Naive thymus-derived CD4-positive, alpha-beta T cell (primary cell): ENCODE measurements around the gene PIGT. TPM values are rescaled to one million over a fixed set of nuclear protein-coding genes. Genes with fewer than 3 reads are reported as not detected.

Experiments
- ATAC-seq: fragments of 150-1000 bp; cut with Tn5 transposase; 2 replicates; pipeline ENCODE4 v1.10.0; 2021; ENCODE audit warnings: mild to moderate bottlenecking, moderate library complexity
- CTCF ChIA-PET: fragments of 350-600 bp; sonication (Branson Sonifier 250); formaldehyde crosslinking; loops from one replicate; lab custom pipeline; 2021; ENCODE audit warnings: antibody characterized with exemption; lab: Charles Lee
- POLR2A ChIA-PET: fragments of 350-600 bp; sonication (Branson Sonifier 250); formaldehyde crosslinking; loops from one replicate; lab custom pipeline; 2021; ENCODE audit warnings: antibody characterized with exemption, inconsistent platforms; lab: Charles Lee
- DNase-seq, 9 donors: peaks; one replicate each; pipeline versions ENCODE4 v3.0.0 to v3.0.0-alpha.2; 2020 to 2022; ENCODE audit warnings: mixed read lengths in 1 of 9
- H3K27ac ChIP-seq: one replicate; pipeline ENCODE4 v1.7.0; 2013; ENCODE audit warnings: mild to moderate bottlenecking, low read depth, low read length, moderate library complexity
- H3K27me3 ChIP-seq, 2 donors: one replicate each; pipeline ENCODE4 v1.7.0; 2013; ENCODE audit warnings: low read length in 2 of 2, mild to moderate bottlenecking in 2 of 2, moderate library complexity in 2 of 2; ENCODE audit not compliant: control insufficient read depth in 2 of 2, insufficient read depth in 2 of 2
- H3K36me3 ChIP-seq, 3 experiments: 1 replicate in 2 of 3; 2 replicates in 1 of 3; pipeline ENCODE4 v1.7.0; 2013; ENCODE audit warnings: low read length in 3 of 3, mild to moderate bottlenecking in 3 of 3, moderate library complexity in 1 of 3; ENCODE audit not compliant: insufficient read depth in 3 of 3, control insufficient read depth in 2 of 3
- H3K4me1 ChIP-seq, 2 donors: one replicate each; pipeline ENCODE4 v1.7.0; 2013; ENCODE audit warnings: low read length in 2 of 2, mild to moderate bottlenecking in 2 of 2, moderate library complexity in 1 of 2; ENCODE audit not compliant: control insufficient read depth in 2 of 2, insufficient read depth in 2 of 2
- H3K4me3 ChIP-seq: 2 replicates; pipeline ENCODE4 v1.7.0; 2013; ENCODE audit warnings: mild to moderate bottlenecking, low read length
- H3K9me3 ChIP-seq, 3 experiments: 1 replicate in 2 of 3; 2 replicates in 1 of 3; pipeline ENCODE4 v1.7.0; 2013; ENCODE audit warnings: low read length in 3 of 3; ENCODE audit not compliant: control insufficient read depth in 2 of 3
- H3K27ac Mint-ChIP-seq, 9 donors: one replicate each; pipeline ENCODE4 v1.8.0; 2020 to 2022; ENCODE audit warnings: mixed read lengths in 9 of 9, mild to moderate bottlenecking in 8 of 9, moderate library complexity in 5 of 9, inconsistent platforms in 2 of 9
- H3K27me3 Mint-ChIP-seq, 5 donors: one replicate each; pipeline ENCODE4 v1.8.0; 2021 to 2022; ENCODE audit warnings: mixed read lengths in 5 of 5, mild to moderate bottlenecking in 1 of 5
- H3K36me3 Mint-ChIP-seq, 5 donors: one replicate each; pipeline ENCODE4 v1.8.0; 2020 to 2022; ENCODE audit warnings: mixed read lengths in 5 of 5, mild to moderate bottlenecking in 3 of 5, inconsistent platforms in 1 of 5
- H3K4me1 Mint-ChIP-seq, 7 donors: one replicate each; pipeline ENCODE4 v1.8.0; 2020 to 2022; ENCODE audit warnings: mixed read lengths in 7 of 7, mild to moderate bottlenecking in 3 of 7, inconsistent platforms in 1 of 7
- H3K4me3 Mint-ChIP-seq, 10 donors: one replicate each; pipeline ENCODE4 v1.8.0; 2020 to 2022; ENCODE audit warnings: mild to moderate bottlenecking in 10 of 10, mixed read lengths in 10 of 10, moderate library complexity in 6 of 10, inconsistent platforms in 2 of 10
- H3K9me3 Mint-ChIP-seq, 11 donors: one replicate each; pipeline ENCODE4 v1.8.0; 2020 to 2022; ENCODE audit warnings: mixed read lengths in 11 of 11, mild to moderate bottlenecking in 4 of 11, inconsistent platforms in 1 of 11, moderate library complexity in 1 of 11
- intact Hi-C, 2 donors: fragments of 100-400 bp; cut with micrococcal nuclease; formaldehyde crosslinking; loops; one replicate each; pipeline ENCODE4 v1.15.1; 2023
- polyA plus RNA-seq, 2 donors: library from polyadenylated mRNA; unstranded; fragments of 300-500 nt; fragmentation: Illumina TruSeq; gene quantifications; one replicate each; pipeline ENCODE4 v1.2.3, GENCODE V29; 2021
- total RNA-seq, 6 experiments: library from RNA in 5 of 6; stranded (reverse) in 5 of 6; gene quantifications; 1 replicate in 5 of 6; 2 replicates in 1 of 6; pipeline ENCODE4 v1.2.3 and lab custom pipeline; 2021 to 2026

PIGT gene
- total and polyA plus RNA-seq, 7 experiments from 2014 or later = 78.7 to 140 (median 85.0) TPM

DNA sequence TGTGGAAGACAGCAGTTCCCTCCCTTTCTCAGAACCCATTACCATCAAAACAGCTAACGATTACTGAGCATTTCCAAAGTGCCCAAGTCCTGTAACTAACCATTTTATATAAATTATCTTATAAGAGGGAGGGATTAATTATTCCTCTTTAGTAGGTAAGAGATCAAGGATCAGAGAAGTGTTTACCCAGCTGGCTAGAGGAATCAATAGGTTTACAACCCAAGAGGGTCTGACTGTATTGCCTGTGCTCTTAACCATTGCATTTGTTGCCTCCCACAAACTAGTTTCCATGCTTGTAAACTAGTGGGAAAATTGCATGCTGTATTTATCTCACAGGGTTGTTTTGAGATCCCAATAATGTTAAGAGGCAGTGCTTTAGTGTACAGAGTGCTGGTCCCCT lies 11.5 kb upstream of the PIGT start:
- peaks cover 0 to 15% (median 0%) of the 10 kb centered on the region in 3 experiments for H3K9me3 ChIP-seq
- Mint-ChIP-seq H3K36me3 (peaks cover 7 to 19% (median 17%) of the 10 kb centered on the region in 5 donors), H3K27me3 (peaks cover 0 to 19% (median 0%) of the 10 kb centered on the region in 5 donors), H3K27ac (peak overlapping the region in 4 of 9 donors; percentile 25 to 92 (median 70)), H3K4me1 (peaks cover 5 to 27% (median 21%) of the 10 kb centered on the region in 7 donors), H3K4me3 (peak overlapping the region; percentile 71 to 92 (median 81)), H3K9me3 (peaks cover 5 to 26% (median 16%) of the 10 kb centered on the region in 11 donors)
- ChIA-PET POLR2A (interaction anchor here (0.8 to 4.8 kb wide), 5 partner anchors 9 to 41 kb away, joined by 3 to 49 read pairs (median 3); partner anchors contain the start of genes PIGT and SYS1), CTCF (interaction anchor here (1.1 to 1.7 kb wide), 3 partner anchors 30 to 42 kb away, joined by 3 to 9 read pairs (median 4); no protein-coding TSS in a partner anchor)
- DNase-seq = no peak
- intact Hi-C loops = no loop called here
- peaks cover 0 to 4% (median 3%) of the 10 kb centered on the region in 3 experiments for H3K36me3 ChIP-seq
- ATAC-seq = no peak
- H3K27me3 ChIP-seq = no peaks in the 10 kb centered on the region
- H3K4me1 ChIP-seq = peaks cover 0 to 7% of the 10 kb centered on the region in 2 donors
- no peak overlapping the region for H3K27ac ChIP-seq
- H3K4me3 ChIP-seq = no peak overlapping the region

- peak overlapping the region in 8 of 9 donors; percentile 25 to 90 (median 79) for H3K27ac Mint-ChIP-seq
- peaks cover 0 to 17% (median 10%) of the 10 kb centered on the region in 5 donors for H3K36me3 Mint-ChIP-seq
- peaks cover 0 to 17% (median 3%) of the 10 kb centered on the region in 3 experiments for H3K36me3 ChIP-seq
- H3K9me3 Mint-ChIP-seq = peaks cover 0 to 13% (median 7%) of the 10 kb centered on the region in 11 donors
- peaks cover 5 to 27% (median 21%) of the 10 kb centered on the region in 7 donors for H3K4me1 Mint-ChIP-seq
- peaks cover 0 to 8% (median 0%) of the 10 kb centered on the region in 3 experiments for H3K9me3 ChIP-seq
- ATAC-seq (no peak), DNase-seq (peak in 2 of 9 donors; percentile 37 to 47)
- H3K4me3 Mint-ChIP-seq = peak overlapping the region; percentile 77 to 92 (median 85)
- CTCF ChIA-PET = interaction anchor here (1.4 to 1.7 kb wide), 2 partner anchors 32 kb away, joined by 4 to 9 read pairs; no protein-coding TSS in a partner anchor
- H3K27me3 Mint-ChIP-seq = peaks cover 0 to 19% (median 0%) of the 10 kb centered on the region in 5 donors
- POLR2A ChIA-PET = interaction anchor here (0.6 to 4.8 kb wide), 4 partner anchors 10 to 43 kb away, joined by 3 to 49 read pairs (median 4); partner anchors contain the start of genes PIGT and SYS1
- H3K27me3 ChIP-seq = no peaks in the 10 kb centered on the region
- peaks cover 0 to 7% of the 10 kb centered on the region in 2 donors for H3K4me1 ChIP-seq
- peak overlapping the region; percentile 71 for H3K4me3 ChIP-seq
- intact Hi-C loops = loop anchor here (1.0 to 2.0 kb wide), 2 partner anchors 11 to 33 kb away; partner anchors contain the start of gene PIGT (in 2 of the 2)
- peak overlapping the region; percentile 74 for H3K27ac ChIP-seq
These were observed 10.2 kb upstream of the PIGT start for GRCh38 chr20:45405571-45406259.

DNA sequence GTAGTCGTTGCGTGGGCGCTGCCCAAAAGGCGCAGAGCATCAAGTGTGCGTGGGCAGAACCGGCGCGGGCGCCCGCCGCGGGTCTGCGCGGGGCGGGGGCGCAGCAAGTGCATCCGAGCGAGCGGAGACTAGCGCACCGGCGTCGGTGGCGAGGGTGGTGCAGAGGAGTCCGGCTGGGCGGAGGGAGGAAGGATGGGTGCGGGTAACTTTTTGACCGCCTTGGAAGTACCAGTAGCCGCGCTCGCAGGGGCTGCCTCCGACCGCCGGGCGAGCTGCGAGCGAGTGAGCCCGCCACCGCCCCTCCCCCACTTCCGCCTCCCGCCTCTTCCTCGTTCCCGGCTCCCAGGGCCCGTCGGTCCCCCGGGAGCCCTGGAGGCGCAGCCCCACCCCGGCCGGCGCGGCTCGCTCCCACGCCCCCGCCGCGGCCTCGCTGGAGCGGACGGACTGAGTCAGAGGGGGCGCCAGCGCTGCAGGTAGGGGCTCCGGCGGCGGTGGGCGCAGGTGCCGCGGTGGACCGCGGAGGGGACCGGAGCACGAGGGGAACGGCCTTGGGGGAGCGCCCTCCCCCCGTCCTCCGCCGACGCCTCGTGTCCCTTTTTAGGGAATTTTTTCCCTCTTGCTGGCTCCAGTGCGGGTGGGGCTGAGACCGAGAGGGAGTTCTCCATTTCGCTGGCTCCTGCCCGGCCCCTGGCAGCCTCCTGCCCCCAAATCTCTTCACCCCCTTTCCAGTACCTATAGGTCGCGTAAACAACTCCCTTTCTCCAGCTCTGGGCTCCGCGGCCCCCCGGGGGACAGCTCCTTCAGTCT lies 9.5 kb upstream of the PIGT start:
- ATAC-seq (peak; percentile 58), DNase-seq (peak in 8 of 9 donors; percentile 22 to 68 (median 44))
- Mint-ChIP-seq H3K9me3 (peaks cover 0 to 8% (median 3%) of the 10 kb centered on the region in 11 donors), H3K36me3 (peaks cover 0 to 21% (median 10%) of the 10 kb centered on the region in 5 donors), H3K27ac (peak overlapping the region in 8 of 9 donors; percentile 51 to 90 (median 78)), H3K27me3 (peaks cover 0 to 19% (median 0%) of the 10 kb centered on the region in 5 donors), H3K4me3 (peak overlapping the region; percentile 82 to 92 (median 85)), H3K4me1 (peaks cover 5 to 27% (median 21%) of the 10 kb centered on the region in 7 donors)
- peaks cover 0 to under 1% (median 0%) of the 10 kb centered on the region in 3 experiments for H3K9me3 ChIP-seq
- peaks cover 0 to 7% of the 10 kb centered on the region in 2 donors for H3K4me1 ChIP-seq
- intact Hi-C loops = loop anchor here (1.0 to 2.0 kb wide), 3 partner anchors 10 to 43 kb away; partner anchors contain the start of genes PIGT (in 2 of the 2) and SYS1 (in 1 of the 2)
- peak overlapping the region; percentile 74 for H3K27ac ChIP-seq
- ChIA-PET POLR2A (interaction anchor here (0.7 to 4.8 kb wide), 6 partner anchors 10 to 565 kb away, joined by 3 to 49 read pairs (median 9); partner anchors contain the start of genes PIGT and SYS1), CTCF (interaction anchor here (1.6 to 2.0 kb wide), 3 partner anchors 30 to 43 kb away, joined by 4 to 9 read pairs (median 4); partner anchors contain the start of gene SYS1)
- peaks cover 0 to 19% (median 3%) of the 10 kb centered on the region in 3 experiments for H3K36me3 ChIP-seq
- peak overlapping the region; percentile 71 for H3K4me3 ChIP-seq
- H3K27me3 ChIP-seq = no peaks in the 10 kb centered on the region

DNA sequence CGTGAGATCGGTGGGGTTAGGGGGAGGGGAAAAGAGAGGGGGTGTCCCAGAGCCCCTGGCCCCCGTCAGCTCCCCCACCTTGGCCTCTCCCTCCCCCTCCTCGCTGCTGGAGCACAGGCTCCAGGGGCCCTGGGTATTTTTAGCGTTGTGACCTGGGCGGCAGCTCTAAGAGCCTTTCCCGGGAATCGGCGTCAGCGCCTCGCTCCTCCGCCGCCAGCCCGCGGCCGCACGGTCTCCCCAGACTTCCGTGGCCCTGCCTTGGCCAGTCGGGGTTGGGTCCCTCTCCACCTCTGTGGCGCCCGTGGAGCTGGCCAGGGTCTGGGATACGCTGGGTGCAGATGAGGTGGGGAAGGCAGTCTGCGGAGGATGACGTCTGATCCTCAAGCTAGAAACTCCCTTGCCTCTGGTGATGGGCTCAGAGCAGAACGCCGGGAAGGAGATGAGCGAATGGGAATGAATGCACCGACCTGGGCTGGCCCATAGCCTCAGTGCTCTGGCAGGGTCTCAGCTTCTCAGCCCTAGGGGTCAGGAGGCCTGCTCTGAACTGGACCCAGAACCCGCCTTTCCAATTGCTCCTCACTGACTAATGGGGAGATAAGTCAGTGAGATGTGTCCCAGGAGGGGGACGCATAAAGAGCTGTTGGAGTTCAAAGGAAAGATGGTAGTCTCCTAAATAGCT lies 8.7 kb upstream of the PIGT start:
- Mint-ChIP-seq H3K27ac (peak overlapping the region; percentile 51 to 91 (median 79)), H3K4me3 (peak overlapping the region; percentile 67 to 92 (median 83)), H3K27me3 (peaks cover 0 to 19% (median 0%) of the 10 kb centered on the region in 5 donors), H3K9me3 (peaks cover 0 to 2% (median 0%) of the 10 kb centered on the region in 11 donors), H3K4me1 (peaks cover 5 to 27% (median 21%) of the 10 kb centered on the region in 7 donors), H3K36me3 (peaks cover 0 to 14% (median 8%) of the 10 kb centered on the region in 5 donors)
- POLR2A ChIA-PET = interaction anchor here (0.5 to 4.8 kb wide), 7 partner anchors 9 to 564 kb away, joined by 3 to 49 read pairs (median 3); partner anchors contain the start of genes PIGT and SYS1
- Histone ChIP-seq H3K9me3 (no peaks in the 10 kb centered on the region), H3K4me1 (peaks cover 0 to 7% of the 10 kb centered on the region in 2 donors), H3K36me3 (peaks cover 0 to 19% (median 1%) of the 10 kb centered on the region in 3 experiments), H3K27me3 (no peaks in the 10 kb centered on the region), H3K4me3 (peak overlapping the region; percentile 71), H3K27ac (peak overlapping the region; percentile 74)
- DNase-seq = peak in 5 of 9 donors; percentile 7 to 40 (median 15)
- CTCF ChIA-PET = interaction anchor here (1.6 to 2.0 kb wide), 3 partner anchors 30 to 44 kb away, joined by 4 to 9 read pairs (median 4); partner anchors contain the start of gene SYS1
- intact Hi-C loops = loop anchor here in 1 of 2 donors (1.0 to 2.0 kb wide), 2 partner anchors 34 to 44 kb away; partner anchors contain the start of gene SYS1
- ATAC-seq = peak; percentile 30
